Right lobe of liver (tissue), 6 donors: ENCODE results near the gene MEGF10. TPM values are rescaled to one million over a fixed set of nuclear protein-coding genes. Genes with fewer than 3 reads are reported as not detected.

Source experiments
- ATAC-seq, 4 donors: fragments of 200-7000 bp; cut with Tn5 transposase; one replicate each; pipeline ENCODE4 v1.9.1; 2020; ENCODE audit warnings: mild to moderate bottlenecking in 4 of 4, moderate library complexity in 4 of 4
- DNase-seq, 3 donors: peaks; one replicate each; pipeline ENCODE4 v3.0.0-alpha.2; 2020
- H3K27ac ChIP-seq, 3 donors: fragments of 200-600 bp; one replicate each; pipeline ENCODE4 v1.8.0; 2022
- H3K27me3 ChIP-seq, 2 donors: fragments of 200-600 bp; one replicate each; pipeline ENCODE4 v1.8.0; 2022
- H3K36me3 ChIP-seq, 4 donors: fragments of 200-600 bp; sonication (generic) in 1 of 4; one replicate each; pipeline versions ENCODE4 v1.5.1 to v1.8.0; 2017 to 2022; ENCODE audit warnings: control low read depth in 1 of 4
- H3K4me1 ChIP-seq, 4 donors: fragments of 200-600 bp; sonication (generic) in 1 of 4; one replicate each; pipeline versions ENCODE4 v1.5.1 to v1.8.0; 2017 to 2022; ENCODE audit warnings: control low read depth in 1 of 4
- H3K4me3 ChIP-seq, 3 donors: fragments of 200-600 bp; one replicate each; pipeline ENCODE4 v1.8.0; 2022
- H3K9me3 ChIP-seq, 4 donors: fragments of 200-600 bp; sonication (generic) in 1 of 4; one replicate each; pipeline versions ENCODE4 v1.5.1 to v1.8.0; 2017 to 2022; ENCODE audit warnings: control low read depth in 1 of 4
- POLR2A ChIP-seq: fragments of 450-650 bp; IDR thresholded peaks from one replicate; pipeline ENCODE4 v1.6.1; 2017; ENCODE audit warnings: antibody characterized with exemption, mild to moderate bottlenecking
- WGBS: methylation state at CpG from one replicate; pipeline ENCODE4 v1.1.6; 2018; ENCODE audit warnings: low coverage, low lambda C conversion rate; ENCODE audit not compliant: insufficient coverage; ENCODE audit errors: missing lambda C conversion rate; 5-methylcytosine and 5-hydroxymethylcytosine counted together
- intact Hi-C, 2 donors: fragments of 100-400 bp; cut with DNase I; formaldehyde crosslinking; loops; one replicate each; pipeline versions ENCODE4 v1.11.2 to v1.14.1; 2022
- total RNA-seq, 6 experiments: library from RNA; depleted of rRNA in 2 of 6; stranded (reverse); fragments of >200 nt in 2 of 6; fragmentation: NEBNext Ultra II Directional in 3 of 6; extraction: Animal tissue kit (Norgen Biotek cat#: 25700) in 3 of 6; gene quantifications; one replicate each; pipeline versions ENCODE4 v1.1.0 to v1.2.4, GENCODE V29; 2016 to 2023
- TF ChIP-seq, protein P1 (sequence below), 4 donors: fragments of 200-600 bp in 3 of 4; fragments of 450-650 bp in 1 of 4; IDR thresholded peaks; one replicate each; pipeline versions ENCODE4 v1.5.1 to v1.8.0; 2016 to 2022; ENCODE audit warnings: antibody characterized with exemption in 4 of 4, mild to moderate bottlenecking in 2 of 4
- donor health status: DM: no; HTN: yes; CAD: no.
- donor health status: DM: no; HTN: no; CAD: no.
- donor health status: DM: no; HTN: no; CAD: no.
- donor health status: DM: no; HTN: yes; CAD: no.
- donor health status: DM: no; HTN: yes; CAD: no.

Gene MEGF10
- total RNA-seq, 6 experiments from 2014 or later = 0.42 to 1.4 (median 0.75) TPM

DNA sequence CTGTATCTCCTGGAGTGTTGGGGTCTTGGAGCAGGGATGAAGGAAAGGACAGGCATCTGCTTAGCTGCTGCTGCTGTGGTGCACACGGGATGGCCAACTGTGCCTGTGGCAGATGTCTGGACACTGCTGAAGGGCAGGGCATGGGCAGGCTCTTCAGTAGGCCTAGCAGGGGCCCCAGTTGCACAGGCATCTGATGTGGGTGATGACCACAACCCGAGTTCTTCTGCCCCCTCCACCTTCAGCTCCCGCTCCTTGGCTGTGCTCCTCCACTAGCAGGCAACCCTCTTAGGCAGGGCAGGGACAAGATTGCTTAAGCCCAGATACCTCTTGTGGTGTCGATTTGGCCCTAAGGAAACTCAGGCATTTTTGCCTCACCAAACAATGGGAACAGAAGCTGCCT is 9.0 kb upstream of the MEGF10 start:
- TF ChIP-seq POLR2A = no peak
- TF ChIP-seq, protein P1, sequence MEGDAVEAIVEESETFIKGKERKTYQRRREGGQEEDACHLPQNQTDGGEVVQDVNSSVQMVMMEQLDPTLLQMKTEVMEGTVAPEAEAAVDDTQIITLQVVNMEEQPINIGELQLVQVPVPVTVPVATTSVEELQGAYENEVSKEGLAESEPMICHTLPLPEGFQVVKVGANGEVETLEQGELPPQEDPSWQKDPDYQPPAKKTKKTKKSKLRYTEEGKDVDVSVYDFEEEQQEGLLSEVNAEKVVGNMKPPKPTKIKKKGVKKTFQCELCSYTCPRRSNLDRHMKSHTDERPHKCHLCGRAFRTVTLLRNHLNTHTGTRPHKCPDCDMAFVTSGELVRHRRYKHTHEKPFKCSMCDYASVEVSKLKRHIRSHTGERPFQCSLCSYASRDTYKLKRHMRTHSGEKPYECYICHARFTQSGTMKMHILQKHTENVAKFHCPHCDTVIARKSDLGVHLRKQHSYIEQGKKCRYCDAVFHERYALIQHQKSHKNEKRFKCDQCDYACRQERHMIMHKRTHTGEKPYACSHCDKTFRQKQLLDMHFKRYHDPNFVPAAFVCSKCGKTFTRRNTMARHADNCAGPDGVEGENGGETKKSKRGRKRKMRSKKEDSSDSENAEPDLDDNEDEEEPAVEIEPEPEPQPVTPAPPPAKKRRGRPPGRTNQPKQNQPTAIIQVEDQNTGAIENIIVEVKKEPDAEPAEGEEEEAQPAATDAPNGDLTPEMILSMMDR (IDR thresholded peaks at IDR 0.05) = no peak
- intact Hi-C loops = no loop called here
- no peak overlapping the region for H3K27ac ChIP-seq
- WGBS = 88% methylated on average over 2 of the region's 4 CpGs
- H3K36me3 ChIP-seq = no peaks in the 10 kb centered on the region
- H3K9me3 ChIP-seq = no peaks in the 10 kb centered on the region
- H3K4me1 ChIP-seq = no peaks in the 10 kb centered on the region
- no peak overlapping the region for H3K4me3 ChIP-seq
- ATAC-seq = no peak
- H3K27me3 ChIP-seq = peaks cover 0 to 7% of the 10 kb centered on the region in 2 donors
- DNase-seq = no peak

DNA sequence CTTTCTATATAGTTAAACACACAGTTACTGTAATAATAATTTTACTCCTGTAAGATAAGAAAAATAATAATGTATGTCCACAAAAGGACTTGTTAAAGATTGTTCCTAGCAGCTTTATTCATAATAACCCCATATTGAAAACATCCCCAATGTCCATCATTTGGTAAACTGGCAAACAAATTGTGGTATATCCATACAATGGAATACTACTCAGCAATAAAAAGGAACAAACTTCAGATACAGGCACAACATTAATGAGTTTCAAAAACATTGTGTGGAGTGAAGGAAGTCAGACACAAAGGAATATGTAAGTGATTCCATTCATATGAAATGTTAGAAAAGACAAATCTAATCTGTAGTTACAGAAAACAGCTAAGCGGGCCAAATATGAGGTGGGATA is 1.9 kb upstream of the MEGF10 start:
- ATAC-seq = no peak
- TF ChIP-seq, protein P1 (IDR thresholded peaks at IDR 0.05) = no peak
- TF ChIP-seq POLR2A = no peak

DNA sequence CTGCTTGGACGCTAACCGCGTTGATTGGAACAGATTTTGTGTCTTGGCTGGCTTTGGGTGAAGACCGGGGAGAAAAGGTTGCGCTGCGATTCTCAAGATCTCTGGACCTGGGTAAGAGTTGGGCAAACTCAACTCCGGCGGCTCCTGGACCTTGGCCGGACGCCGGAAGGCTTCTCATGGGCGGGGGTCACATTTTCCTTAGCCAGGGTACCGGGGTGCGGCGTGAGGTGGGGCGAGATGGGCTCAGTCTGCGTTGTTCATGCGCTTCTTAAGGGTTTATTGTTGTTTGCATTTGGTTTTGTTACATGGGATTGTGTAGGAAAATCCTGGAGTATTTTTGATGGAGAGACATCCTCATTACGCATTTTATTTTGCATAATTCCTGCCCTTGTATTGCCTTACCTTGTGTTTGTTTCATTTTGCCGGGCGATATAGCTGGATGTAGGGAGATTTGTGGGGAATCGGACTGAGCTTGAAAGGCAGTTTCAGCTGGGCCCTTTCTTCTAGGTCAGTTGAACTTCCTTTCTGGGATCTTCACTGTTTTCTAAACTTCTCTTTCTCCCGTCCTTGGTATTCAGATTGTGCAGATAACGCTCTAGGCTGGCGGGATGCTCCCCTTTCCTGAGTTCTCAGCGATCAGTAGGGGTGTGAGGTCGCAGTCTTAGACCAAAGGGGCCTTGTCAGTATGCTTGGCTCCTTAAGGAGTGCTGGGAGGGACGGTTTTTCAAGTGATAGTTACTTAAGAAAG is 524 bp downstream of the MEGF10 start:
- Histone ChIP-seq H3K27me3 (peaks cover 0 to 4% of the 10 kb centered on the region in 2 donors), H3K36me3 (no peaks in the 10 kb centered on the region), H3K9me3 (no peaks in the 10 kb centered on the region), H3K4me1 (peaks cover 0 to 7% (median 0%) of the 10 kb centered on the region in 4 donors), H3K27ac (no peak overlapping the region), H3K4me3 (no peak overlapping the region)
- TF ChIP-seq, protein P1 (IDR thresholded peaks at IDR 0.05) = no peak
- no peak for TF ChIP-seq POLR2A
- intact Hi-C loops = loop anchor here in 1 of 2 donors (10.0 kb wide), 1 partner anchor 204 kb away; no protein-coding TSS in a partner anchor
- ATAC-seq (no peak), DNase-seq (no peak)
- 9% methylated on average over 19 of the region's 28 CpGs for WGBS

More for the DNA sequence above, 1.9 kb upstream of the MEGF10 start:
- H3K27ac ChIP-seq = no peak overlapping the region
- peaks cover 0 to 7% (median 0%) of the 10 kb centered on the region in 4 donors for H3K4me1 ChIP-seq
- no peak for DNase-seq
- intact Hi-C loops = no loop called here
- H3K36me3 ChIP-seq = no peaks in the 10 kb centered on the region
- peaks cover 4 to 7% of the 10 kb centered on the region in 2 donors for H3K27me3 ChIP-seq
- H3K9me3 ChIP-seq = no peaks in the 10 kb centered on the region
- 67% methylated on average over 1 of the region's 1 CpG for WGBS
- no peak overlapping the region for H3K4me3 ChIP-seq

DNA sequence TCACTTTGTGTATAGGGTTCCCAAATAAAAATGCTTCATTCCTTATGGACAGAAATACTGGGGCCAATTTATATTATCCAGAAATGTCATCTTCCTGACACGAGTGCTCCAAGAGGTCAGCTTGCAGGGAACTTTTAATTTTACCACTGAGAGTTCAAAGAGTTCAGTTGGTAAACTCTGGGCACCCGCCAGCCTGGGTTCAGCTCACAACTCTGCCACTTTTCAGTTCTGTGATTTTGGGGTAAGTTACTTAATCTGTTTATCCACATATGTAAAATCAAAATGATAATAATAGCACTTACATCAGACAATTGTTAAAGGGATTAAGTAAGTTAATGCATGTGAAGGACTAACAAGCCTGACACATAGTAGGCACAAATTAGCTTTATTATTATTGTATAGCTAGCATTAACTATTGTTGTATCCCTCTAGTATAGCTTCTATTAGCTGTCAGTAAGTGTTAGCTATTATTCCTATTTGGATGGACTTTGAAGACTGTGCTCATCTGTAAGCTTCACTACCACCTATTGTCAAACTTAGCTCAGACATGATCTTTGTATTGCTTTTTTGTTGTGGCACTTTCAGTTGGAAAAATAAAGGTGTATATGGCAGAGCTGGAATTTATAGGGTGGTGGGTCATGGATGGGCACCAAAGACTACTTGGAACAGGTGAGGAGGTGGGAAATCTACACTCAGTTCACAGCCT is 1.6 kb downstream of the MEGF10 start:
- intact Hi-C loops = loop anchor here in 1 of 2 donors (10.0 kb wide), 1 partner anchor 203 kb away; no protein-coding TSS in a partner anchor
- no peak overlapping the region for H3K4me3 ChIP-seq
- no peak overlapping the region for H3K27ac ChIP-seq
- TF ChIP-seq POLR2A = no peak
- TF ChIP-seq, protein P1 (IDR thresholded peaks at IDR 0.05) = no peak
- H3K9me3 ChIP-seq = no peaks in the 10 kb centered on the region
- no peak for ATAC-seq
- H3K4me1 ChIP-seq = peaks cover 0 to 7% (median 0%) of the 10 kb centered on the region in 4 donors
- peaks cover 0 to 4% of the 10 kb centered on the region in 2 donors for H3K27me3 ChIP-seq
- WGBS = 36% methylated on average over 2 of the region's 2 CpGs
- no peaks in the 10 kb centered on the region for H3K36me3 ChIP-seq
- DNase-seq = no peak
